ENCODE data around the gene UBTD2. TPM values are rescaled to one million over a fixed set of nuclear protein-coding genes. Genes with fewer than 3 reads are reported as not detected.

UBTD2 gene
- total RNA-seq, 1 experiment from 2014 or later = 22.7 TPM

DNA sequence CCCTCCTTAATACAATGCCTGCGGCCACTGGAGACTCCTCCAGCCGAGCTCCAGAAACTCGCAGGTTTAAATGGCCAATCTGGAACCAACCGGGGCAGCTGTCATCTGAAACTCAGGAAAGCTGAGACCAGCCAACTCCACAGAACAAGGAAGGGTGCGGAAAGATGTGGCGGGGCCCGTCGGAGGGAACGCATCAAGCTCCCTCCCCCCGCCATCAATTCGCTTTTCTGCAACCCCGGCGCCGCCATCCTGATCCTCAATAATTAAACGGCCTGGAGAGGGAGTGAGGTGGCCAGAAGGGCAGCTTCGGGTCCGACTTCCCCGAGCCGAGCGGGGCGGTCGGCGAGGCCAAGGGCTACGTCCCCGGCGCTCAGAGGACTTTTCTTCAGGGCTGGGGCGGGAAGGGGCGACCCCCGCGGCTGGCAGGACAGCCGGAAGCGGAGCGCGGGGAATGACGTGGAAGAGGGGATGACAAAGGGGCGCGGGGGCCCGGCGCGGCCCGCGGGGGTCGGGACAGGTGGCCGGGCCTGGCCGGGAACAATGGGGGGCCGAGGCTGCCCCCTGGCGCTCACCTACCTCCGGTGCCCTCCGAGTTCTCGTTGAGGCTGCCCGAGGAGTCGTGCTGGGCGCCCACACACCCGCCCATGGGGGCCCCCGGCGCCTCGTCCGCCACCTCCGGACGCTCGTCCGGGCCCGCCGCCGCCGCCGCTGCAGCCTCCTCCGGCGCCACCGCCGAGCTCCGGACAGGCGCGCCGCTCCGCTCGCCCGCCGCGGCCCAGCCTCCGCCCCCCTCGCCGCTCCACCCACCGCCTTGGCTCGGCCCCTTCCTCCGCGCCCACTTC, at the start of gene UBTD2 (continued):
- TF ChIP-seq, protein P1, sequence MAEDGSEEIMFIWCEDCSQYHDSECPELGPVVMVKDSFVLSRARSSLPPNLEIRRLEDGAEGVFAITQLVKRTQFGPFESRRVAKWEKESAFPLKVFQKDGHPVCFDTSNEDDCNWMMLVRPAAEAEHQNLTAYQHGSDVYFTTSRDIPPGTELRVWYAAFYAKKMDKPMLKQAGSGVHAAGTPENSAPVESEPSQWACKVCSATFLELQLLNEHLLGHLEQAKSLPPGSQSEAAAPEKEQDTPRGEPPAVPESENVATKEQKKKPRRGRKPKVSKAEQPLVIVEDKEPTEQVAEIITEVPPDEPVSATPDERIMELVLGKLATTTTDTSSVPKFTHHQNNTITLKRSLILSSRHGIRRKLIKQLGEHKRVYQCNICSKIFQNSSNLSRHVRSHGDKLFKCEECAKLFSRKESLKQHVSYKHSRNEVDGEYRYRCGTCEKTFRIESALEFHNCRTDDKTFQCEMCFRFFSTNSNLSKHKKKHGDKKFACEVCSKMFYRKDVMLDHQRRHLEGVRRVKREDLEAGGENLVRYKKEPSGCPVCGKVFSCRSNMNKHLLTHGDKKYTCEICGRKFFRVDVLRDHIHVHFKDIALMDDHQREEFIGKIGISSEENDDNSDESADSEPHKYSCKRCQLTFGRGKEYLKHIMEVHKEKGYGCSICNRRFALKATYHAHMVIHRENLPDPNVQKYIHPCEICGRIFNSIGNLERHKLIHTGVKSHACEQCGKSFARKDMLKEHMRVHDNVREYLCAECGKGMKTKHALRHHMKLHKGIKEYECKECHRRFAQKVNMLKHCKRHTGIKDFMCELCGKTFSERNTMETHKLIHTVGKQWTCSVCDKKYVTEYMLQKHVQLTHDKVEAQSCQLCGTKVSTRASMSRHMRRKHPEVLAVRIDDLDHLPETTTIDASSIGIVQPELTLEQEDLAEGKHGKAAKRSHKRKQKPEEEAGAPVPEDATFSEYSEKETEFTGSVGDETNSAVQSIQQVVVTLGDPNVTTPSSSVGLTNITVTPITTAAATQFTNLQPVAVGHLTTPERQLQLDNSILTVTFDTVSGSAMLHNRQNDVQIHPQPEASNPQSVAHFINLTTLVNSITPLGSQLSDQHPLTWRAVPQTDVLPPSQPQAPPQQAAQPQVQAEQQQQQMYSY (CRISPR knock-in tag; IDR thresholded peaks at IDR 0.05) = no peak
- TF ChIP-seq NR2C2 (CRISPR knock-in tag; IDR thresholded peaks at IDR 0.05) (no peak), NFATC4 (CRISPR knock-in tag; IDR thresholded peaks at IDR 0.05) (no peak), RORB (CRISPR knock-in tag; IDR thresholded peaks at IDR 0.05) (no peak), ZNF671 (CRISPR knock-in tag; IDR thresholded peaks at IDR 0.05) (no peak), GRHL2 (CRISPR knock-in tag; IDR thresholded peaks at IDR 0.05; ENCODE audit: insufficient replicate concordance, severe bottlenecking) (no peak), NR3C1 (CRISPR knock-in tag; conservative IDR thresholded peaks at IDR 0.05; ENCODE audit: low read depth) (no peak), EMX1 (CRISPR knock-in tag; IDR thresholded peaks at IDR 0.05) (no peak)
- TF ChIP-seq, protein P2, sequence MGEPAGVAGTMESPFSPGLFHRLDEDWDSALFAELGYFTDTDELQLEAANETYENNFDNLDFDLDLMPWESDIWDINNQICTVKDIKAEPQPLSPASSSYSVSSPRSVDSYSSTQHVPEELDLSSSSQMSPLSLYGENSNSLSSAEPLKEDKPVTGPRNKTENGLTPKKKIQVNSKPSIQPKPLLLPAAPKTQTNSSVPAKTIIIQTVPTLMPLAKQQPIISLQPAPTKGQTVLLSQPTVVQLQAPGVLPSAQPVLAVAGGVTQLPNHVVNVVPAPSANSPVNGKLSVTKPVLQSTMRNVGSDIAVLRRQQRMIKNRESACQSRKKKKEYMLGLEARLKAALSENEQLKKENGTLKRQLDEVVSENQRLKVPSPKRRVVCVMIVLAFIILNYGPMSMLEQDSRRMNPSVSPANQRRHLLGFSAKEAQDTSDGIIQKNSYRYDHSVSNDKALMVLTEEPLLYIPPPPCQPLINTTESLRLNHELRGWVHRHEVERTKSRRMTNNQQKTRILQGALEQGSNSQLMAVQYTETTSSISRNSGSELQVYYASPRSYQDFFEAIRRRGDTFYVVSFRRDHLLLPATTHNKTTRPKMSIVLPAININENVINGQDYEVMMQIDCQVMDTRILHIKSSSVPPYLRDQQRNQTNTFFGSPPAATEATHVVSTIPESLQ (CRISPR knock-in tag; IDR thresholded peaks at IDR 0.05) = no peak
- TF ChIP-seq, protein P3, sequence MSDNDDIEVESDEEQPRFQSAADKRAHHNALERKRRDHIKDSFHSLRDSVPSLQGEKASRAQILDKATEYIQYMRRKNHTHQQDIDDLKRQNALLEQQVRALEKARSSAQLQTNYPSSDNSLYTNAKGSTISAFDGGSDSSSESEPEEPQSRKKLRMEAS (CRISPR knock-in tag; IDR thresholded peaks at IDR 0.05) = 0 out of 2 replicates have a peak, but pooled peaks have one; percentile 28
- TF ChIP-seq, protein P4, sequence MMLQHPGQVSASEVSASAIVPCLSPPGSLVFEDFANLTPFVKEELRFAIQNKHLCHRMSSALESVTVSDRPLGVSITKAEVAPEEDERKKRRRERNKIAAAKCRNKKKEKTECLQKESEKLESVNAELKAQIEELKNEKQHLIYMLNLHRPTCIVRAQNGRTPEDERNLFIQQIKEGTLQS (CRISPR knock-in tag; conservative IDR thresholded peaks at IDR 0.05) = no peak
- TF ChIP-seq, protein P5, sequence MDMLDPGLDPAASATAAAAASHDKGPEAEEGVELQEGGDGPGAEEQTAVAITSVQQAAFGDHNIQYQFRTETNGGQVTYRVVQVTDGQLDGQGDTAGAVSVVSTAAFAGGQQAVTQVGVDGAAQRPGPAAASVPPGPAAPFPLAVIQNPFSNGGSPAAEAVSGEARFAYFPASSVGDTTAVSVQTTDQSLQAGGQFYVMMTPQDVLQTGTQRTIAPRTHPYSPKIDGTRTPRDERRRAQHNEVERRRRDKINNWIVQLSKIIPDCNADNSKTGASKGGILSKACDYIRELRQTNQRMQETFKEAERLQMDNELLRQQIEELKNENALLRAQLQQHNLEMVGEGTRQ (CRISPR knock-in tag; IDR thresholded peaks at IDR 0.05) = no peak
- TF ChIP-seq, protein P6, sequence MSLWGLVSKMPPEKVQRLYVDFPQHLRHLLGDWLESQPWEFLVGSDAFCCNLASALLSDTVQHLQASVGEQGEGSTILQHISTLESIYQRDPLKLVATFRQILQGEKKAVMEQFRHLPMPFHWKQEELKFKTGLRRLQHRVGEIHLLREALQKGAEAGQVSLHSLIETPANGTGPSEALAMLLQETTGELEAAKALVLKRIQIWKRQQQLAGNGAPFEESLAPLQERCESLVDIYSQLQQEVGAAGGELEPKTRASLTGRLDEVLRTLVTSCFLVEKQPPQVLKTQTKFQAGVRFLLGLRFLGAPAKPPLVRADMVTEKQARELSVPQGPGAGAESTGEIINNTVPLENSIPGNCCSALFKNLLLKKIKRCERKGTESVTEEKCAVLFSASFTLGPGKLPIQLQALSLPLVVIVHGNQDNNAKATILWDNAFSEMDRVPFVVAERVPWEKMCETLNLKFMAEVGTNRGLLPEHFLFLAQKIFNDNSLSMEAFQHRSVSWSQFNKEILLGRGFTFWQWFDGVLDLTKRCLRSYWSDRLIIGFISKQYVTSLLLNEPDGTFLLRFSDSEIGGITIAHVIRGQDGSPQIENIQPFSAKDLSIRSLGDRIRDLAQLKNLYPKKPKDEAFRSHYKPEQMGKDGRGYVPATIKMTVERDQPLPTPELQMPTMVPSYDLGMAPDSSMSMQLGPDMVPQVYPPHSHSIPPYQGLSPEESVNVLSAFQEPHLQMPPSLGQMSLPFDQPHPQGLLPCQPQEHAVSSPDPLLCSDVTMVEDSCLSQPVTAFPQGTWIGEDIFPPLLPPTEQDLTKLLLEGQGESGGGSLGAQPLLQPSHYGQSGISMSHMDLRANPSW (CRISPR knock-in tag; conservative IDR thresholded peaks at IDR 0.05; ENCODE audit: low read depth) = no peak
- TF ChIP-seq, protein P7, sequence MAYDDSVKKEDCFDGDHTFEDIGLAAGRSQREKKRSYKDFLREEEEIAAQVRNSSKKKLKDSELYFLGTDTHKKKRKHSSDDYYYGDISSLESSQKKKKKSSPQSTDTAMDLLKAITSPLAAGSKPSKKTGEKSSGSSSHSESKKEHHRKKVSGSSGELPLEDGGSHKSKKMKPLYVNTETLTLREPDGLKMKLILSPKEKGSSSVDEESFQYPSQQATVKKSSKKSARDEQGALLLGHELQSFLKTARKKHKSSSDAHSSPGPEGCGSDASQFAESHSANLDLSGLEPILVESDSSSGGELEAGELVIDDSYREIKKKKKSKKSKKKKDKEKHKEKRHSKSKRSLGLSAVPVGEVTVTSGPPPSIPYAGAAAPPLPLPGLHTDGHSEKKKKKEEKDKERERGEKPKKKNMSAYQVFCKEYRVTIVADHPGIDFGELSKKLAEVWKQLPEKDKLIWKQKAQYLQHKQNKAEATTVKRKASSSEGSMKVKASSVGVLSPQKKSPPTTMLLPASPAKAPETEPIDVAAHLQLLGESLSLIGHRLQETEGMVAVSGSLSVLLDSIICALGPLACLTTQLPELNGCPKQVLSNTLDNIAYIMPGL (CRISPR knock-in tag; IDR thresholded peaks at IDR 0.05) = peak; percentile 62; the same call in 1 of the 2 replicates
- TF ChIP-seq, protein P8, sequence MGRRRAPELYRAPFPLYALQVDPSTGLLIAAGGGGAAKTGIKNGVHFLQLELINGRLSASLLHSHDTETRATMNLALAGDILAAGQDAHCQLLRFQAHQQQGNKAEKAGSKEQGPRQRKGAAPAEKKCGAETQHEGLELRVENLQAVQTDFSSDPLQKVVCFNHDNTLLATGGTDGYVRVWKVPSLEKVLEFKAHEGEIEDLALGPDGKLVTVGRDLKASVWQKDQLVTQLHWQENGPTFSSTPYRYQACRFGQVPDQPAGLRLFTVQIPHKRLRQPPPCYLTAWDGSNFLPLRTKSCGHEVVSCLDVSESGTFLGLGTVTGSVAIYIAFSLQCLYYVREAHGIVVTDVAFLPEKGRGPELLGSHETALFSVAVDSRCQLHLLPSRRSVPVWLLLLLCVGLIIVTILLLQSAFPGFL (CRISPR knock-in tag; IDR thresholded peaks at IDR 0.05; ENCODE audit: borderline replicate concordance) = no peak
- TF ChIP-seq, protein P9, sequence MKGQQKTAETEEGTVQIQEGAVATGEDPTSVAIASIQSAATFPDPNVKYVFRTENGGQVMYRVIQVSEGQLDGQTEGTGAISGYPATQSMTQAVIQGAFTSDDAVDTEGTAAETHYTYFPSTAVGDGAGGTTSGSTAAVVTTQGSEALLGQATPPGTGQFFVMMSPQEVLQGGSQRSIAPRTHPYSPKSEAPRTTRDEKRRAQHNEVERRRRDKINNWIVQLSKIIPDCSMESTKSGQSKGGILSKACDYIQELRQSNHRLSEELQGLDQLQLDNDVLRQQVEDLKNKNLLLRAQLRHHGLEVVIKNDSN (CRISPR knock-in tag; IDR thresholded peaks at IDR 0.05) = no peak; the same call in 1 of the 2 replicates
- TF ChIP-seq, protein P10, sequence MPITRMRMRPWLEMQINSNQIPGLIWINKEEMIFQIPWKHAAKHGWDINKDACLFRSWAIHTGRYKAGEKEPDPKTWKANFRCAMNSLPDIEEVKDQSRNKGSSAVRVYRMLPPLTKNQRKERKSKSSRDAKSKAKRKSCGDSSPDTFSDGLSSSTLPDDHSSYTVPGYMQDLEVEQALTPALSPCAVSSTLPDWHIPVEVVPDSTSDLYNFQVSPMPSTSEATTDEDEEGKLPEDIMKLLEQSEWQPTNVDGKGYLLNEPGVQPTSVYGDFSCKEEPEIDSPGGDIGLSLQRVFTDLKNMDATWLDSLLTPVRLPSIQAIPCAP (CRISPR knock-in tag; IDR thresholded peaks at IDR 0.05) = 0 out of 2 replicates have a peak, but pooled peaks have one; percentile 14
- TF ChIP-seq, protein P11, sequence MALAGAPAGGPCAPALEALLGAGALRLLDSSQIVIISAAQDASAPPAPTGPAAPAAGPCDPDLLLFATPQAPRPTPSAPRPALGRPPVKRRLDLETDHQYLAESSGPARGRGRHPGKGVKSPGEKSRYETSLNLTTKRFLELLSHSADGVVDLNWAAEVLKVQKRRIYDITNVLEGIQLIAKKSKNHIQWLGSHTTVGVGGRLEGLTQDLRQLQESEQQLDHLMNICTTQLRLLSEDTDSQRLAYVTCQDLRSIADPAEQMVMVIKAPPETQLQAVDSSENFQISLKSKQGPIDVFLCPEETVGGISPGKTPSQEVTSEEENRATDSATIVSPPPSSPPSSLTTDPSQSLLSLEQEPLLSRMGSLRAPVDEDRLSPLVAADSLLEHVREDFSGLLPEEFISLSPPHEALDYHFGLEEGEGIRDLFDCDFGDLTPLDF (CRISPR knock-in tag; IDR thresholded peaks at IDR 0.05) = no peak
- TF ChIP-seq, protein P12, sequence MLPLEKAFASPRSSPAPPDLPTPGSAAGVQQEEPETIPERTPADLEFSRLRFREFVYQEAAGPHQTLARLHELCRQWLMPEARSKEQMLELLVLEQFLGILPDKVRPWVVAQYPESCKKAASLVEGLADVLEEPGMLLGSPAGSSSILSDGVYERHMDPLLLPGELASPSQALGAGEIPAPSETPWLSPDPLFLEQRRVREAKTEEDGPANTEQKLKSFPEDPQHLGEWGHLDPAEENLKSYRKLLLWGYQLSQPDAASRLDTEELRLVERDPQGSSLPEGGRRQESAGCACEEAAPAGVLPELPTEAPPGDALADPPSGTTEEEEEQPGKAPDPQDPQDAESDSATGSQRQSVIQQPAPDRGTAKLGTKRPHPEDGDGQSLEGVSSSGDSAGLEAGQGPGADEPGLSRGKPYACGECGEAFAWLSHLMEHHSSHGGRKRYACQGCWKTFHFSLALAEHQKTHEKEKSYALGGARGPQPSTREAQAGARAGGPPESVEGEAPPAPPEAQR (CRISPR knock-in tag; IDR thresholded peaks at IDR 0.05) = no peak

Measured in WTC11 (cell line).